Natural killer cell (primary cell): Measurements from ENCODE around the gene FARP2. TPM values are rescaled to one million over a fixed set of nuclear protein-coding genes. Genes with fewer than 3 reads are reported as not detected.

Experiments used
- ATAC-seq, 3 donors: fragments of 150-1000 bp in 2 of 3; fragments of 200-7000 bp in 1 of 3; cut with Tn5 transposase; 1 replicate in 1 of 3; 2 replicates in 2 of 3; pipeline ENCODE4 v1.10.0; 2021; ENCODE audit warnings: mild to moderate bottlenecking in 2 of 3, moderate library complexity in 2 of 3
- DNase-seq, 2 donors: peaks; one replicate each; pipeline versions ENCODE4 v3.0.0 to v3.0.0-alpha.2; 2013 to 2021; ENCODE audit warnings: mixed read lengths in 1 of 2
- H3K27ac ChIP-seq: one replicate; pipeline ENCODE4 v1.5.1; 2013; ENCODE audit warnings: mild to moderate bottlenecking, low read length
- H3K27me3 ChIP-seq: one replicate; pipeline ENCODE4 v1.6.1; 2013; ENCODE audit warnings: low read length; ENCODE audit not compliant: control insufficient read depth, insufficient read depth
- H3K36me3 ChIP-seq: one replicate; pipeline ENCODE4 v1.6.1; 2013; ENCODE audit warnings: low read length; ENCODE audit not compliant: control insufficient read depth, insufficient read depth
- H3K4me1 ChIP-seq: one replicate; pipeline ENCODE4 v1.6.1; 2013; ENCODE audit warnings: low read length; ENCODE audit not compliant: control insufficient read depth, insufficient read depth
- H3K4me3 ChIP-seq: one replicate; pipeline ENCODE4 v1.5.1; 2013; ENCODE audit warnings: low read length
- H3K9me3 ChIP-seq: one replicate; pipeline ENCODE4 v1.6.1; 2013; ENCODE audit warnings: low read length; ENCODE audit not compliant: control insufficient read depth, insufficient read depth
- H3K27ac Mint-ChIP-seq, 2 donors: one replicate each; pipeline ENCODE4 v1.8.0; 2022; ENCODE audit warnings: mild to moderate bottlenecking in 2 of 2, mixed read lengths in 2 of 2, moderate library complexity in 1 of 2
- H3K27me3 Mint-ChIP-seq, 2 donors: one replicate each; pipeline ENCODE4 v1.8.0; 2022; ENCODE audit warnings: low read depth in 2 of 2, mixed read lengths in 2 of 2
- H3K36me3 Mint-ChIP-seq: one replicate; pipeline ENCODE4 v1.8.0; 2022; ENCODE audit warnings: mixed read lengths
- H3K4me1 Mint-ChIP-seq, 2 donors: one replicate each; pipeline ENCODE4 v1.8.0; 2022; ENCODE audit warnings: mixed read lengths in 2 of 2
- H3K4me3 Mint-ChIP-seq: one replicate; pipeline ENCODE4 v1.8.0; 2022; ENCODE audit warnings: mild to moderate bottlenecking, moderate library complexity, mixed read lengths
- H3K9me3 Mint-ChIP-seq, 2 donors: one replicate each; pipeline ENCODE4 v1.8.0; 2022; ENCODE audit warnings: mixed read lengths in 2 of 2
- CTCF ChIP-seq: fragments of 200-600 bp; IDR thresholded peaks from one replicate; pipeline ENCODE4 v1.8.0; 2022; ENCODE audit warnings: antibody characterized with exemption
- WGBS: methylation state at CpG from one replicate; pipeline ENCODE4 v1.1.7; 2013; ENCODE audit warnings: missing lambda C conversion rate; ENCODE audit not compliant: insufficient coverage; 5-methylcytosine and 5-hydroxymethylcytosine counted together
- intact Hi-C: fragments of 100-400 bp; cut with micrococcal nuclease; formaldehyde crosslinking; loops from one replicate; pipeline ENCODE4 v1.14.2; 2022
- total RNA-seq, 4 donors: library from RNA; stranded (reverse); fragments of 120-200 nt in 1 of 4; gene quantifications; one replicate each; pipeline versions ENCODE4 v1.2.3 to v1.2.4, GENCODE V29; 2013 to 2022

The FARP2 gene
- total RNA-seq, 3 donors from 2014 or later (not counting 1 experiment from before 2014, with no cell fraction given): 26.8 to 40.6 (median 31.6) TPM

GRCh38 chr2:241334813-241335212 lies 21.3 kb upstream of the FARP2 start:
- H3K4me1 ChIP-seq: no peaks in the 10 kb centered on the region
- no peaks in the 10 kb centered on the region for H3K27me3 ChIP-seq
- no peak for TF ChIP-seq CTCF
- intact Hi-C loops: no loop called here
- Mint-ChIP-seq H3K27ac (no peak overlapping the region), H3K4me3 (no peak overlapping the region), H3K4me1 (peaks cover 17 to 20% of the 10 kb centered on the region in 2 donors), H3K27me3 (no peaks in the 10 kb centered on the region), H3K36me3 (peaks cover 11% of the 10 kb centered on the region), H3K9me3 (no peaks in the 10 kb centered on the region)
- peaks cover 42% of the 10 kb centered on the region for H3K36me3 ChIP-seq
- H3K9me3 ChIP-seq: no peaks in the 10 kb centered on the region
- no peak overlapping the region for H3K4me3 ChIP-seq
- H3K27ac ChIP-seq: no peak overlapping the region
- 100% methylated on average over 1 of the region's 2 CpGs for WGBS
- no peak for DNase-seq
- ATAC-seq: no peak

- no peaks in the 10 kb centered on the region for H3K4me1 ChIP-seq
- DNase-seq: no peak
- intact Hi-C loops: no loop called here
- no peak for TF ChIP-seq CTCF
- peaks cover 25% of the 10 kb centered on the region for H3K36me3 Mint-ChIP-seq
- peaks cover 15 to 24% of the 10 kb centered on the region in 2 donors for H3K4me1 Mint-ChIP-seq
- no peak for ATAC-seq
- peaks cover 68% of the 10 kb centered on the region for H3K36me3 ChIP-seq
- H3K4me3 Mint-ChIP-seq: no peak overlapping the region
- H3K27ac ChIP-seq: no peak overlapping the region
- 86% methylated on average over 6 of the region's 8 CpGs for WGBS
- no peak overlapping the region for H3K4me3 ChIP-seq
- H3K27me3 ChIP-seq: no peaks in the 10 kb centered on the region
- no peaks in the 10 kb centered on the region for H3K9me3 ChIP-seq
- H3K27ac Mint-ChIP-seq: peak overlapping the region; percentile 22 to 68
- no peaks in the 10 kb centered on the region for H3K9me3 Mint-ChIP-seq
- no peaks in the 10 kb centered on the region for H3K27me3 Mint-ChIP-seq
Observed at GRCh38 chr2:241339839-241340630, 16.1 kb upstream of the FARP2 start.

- no peak for TF ChIP-seq CTCF
- Histone ChIP-seq H3K9me3 (no peaks in the 10 kb centered on the region), H3K36me3 (peaks cover 69% of the 10 kb centered on the region), H3K27ac (no peak overlapping the region), H3K4me1 (no peaks in the 10 kb centered on the region), H3K4me3 (no peak overlapping the region), H3K27me3 (no peaks in the 10 kb centered on the region)
- H3K4me3 Mint-ChIP-seq: no peak overlapping the region
- peak in 1 of 2 donors; percentile 41 for DNase-seq
- H3K27ac Mint-ChIP-seq: peak overlapping the region; percentile 37 to 45
- intact Hi-C loops: no loop called here
- no peak for ATAC-seq
- peaks cover 15 to 21% of the 10 kb centered on the region in 2 donors for H3K4me1 Mint-ChIP-seq
- no peaks in the 10 kb centered on the region for H3K27me3 Mint-ChIP-seq
- H3K36me3 Mint-ChIP-seq: peaks cover 25% of the 10 kb centered on the region
- H3K9me3 Mint-ChIP-seq: no peaks in the 10 kb centered on the region
- 93% methylated on average over 3 of the region's 3 CpGs for WGBS
Observed at GRCh38 chr2:241340631-241341163, 15.4 kb upstream of the FARP2 start.
